IPS DF 4.7 (cell line): ENCODE measurements around the gene ZNF709.
"Not testable (repeated sequence)": the region's sequence is repeated elsewhere in the genome, so short reads cannot be mapped to it uniquely, and the experiment has no call there.

Source experiments
- DNase-seq: peaks from one replicate; pipeline ENCODE4 v3.0.0-alpha.2; 2013; ENCODE audit warnings: low spot score; ENCODE audit errors: extremely low read depth

ZNF709 gene

DNA sequence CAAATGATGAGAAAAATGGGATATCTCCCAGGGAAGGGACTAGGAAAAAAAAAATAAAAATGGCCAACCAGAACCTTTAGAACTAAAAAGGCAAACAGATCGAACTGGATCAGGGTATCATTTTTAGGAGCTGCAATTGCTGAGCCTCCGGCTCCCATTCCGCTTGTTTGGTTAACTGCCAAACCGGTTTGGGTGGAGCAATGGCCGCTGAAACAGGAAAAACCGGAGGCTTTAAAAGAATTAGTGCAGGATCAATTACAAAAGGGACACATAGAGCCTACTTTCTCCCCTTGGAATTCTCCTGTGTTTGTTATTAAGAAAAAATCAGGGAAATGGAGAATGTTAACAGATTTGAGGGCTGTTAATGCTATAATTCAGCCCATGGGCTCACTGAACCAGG is 31.1 kb downstream of the ZNF709 start:
- DNase-seq = no peak

DNA sequence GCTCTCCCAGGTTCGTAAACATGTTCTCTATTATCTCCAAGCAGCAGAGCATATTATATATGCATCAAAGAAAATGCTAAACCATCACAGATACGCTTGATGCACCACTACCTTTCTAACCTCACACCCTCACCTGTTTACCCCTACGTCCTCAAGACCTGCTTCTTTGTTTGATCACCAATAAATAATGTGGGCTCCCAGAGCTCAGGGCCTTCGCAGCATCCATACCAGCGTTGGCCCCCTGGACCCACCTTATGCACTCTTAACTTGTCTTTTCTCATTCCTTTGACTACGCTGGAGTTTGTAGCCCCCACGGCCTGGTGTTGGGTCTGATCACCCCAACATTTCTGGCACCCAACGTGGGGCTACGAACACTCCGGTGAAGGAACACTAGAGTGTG is 33.8 kb downstream of the ZNF709 start:
- DNase-seq = no peak

DNA sequence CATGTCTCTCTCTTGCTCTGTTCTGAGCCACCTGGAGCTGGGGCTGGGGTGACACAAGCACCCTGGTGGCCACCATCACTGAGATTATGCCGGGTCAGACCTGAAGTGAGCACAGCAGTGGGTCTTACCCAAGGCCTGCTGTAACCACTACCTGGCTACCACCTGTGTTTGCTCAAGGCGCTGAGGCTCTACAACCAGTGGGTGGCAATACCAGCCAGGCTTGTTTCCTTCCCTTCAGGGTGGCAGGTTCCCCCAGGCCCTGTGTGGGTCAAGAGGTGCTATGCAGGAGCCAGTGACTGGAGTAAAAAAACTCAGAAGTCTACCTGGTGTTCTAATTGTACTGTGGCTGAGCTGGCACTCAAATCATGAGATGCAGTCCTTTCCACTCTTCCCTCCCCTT is 35.8 kb downstream of the ZNF709 start:
- DNase-seq = no peak

DNA sequence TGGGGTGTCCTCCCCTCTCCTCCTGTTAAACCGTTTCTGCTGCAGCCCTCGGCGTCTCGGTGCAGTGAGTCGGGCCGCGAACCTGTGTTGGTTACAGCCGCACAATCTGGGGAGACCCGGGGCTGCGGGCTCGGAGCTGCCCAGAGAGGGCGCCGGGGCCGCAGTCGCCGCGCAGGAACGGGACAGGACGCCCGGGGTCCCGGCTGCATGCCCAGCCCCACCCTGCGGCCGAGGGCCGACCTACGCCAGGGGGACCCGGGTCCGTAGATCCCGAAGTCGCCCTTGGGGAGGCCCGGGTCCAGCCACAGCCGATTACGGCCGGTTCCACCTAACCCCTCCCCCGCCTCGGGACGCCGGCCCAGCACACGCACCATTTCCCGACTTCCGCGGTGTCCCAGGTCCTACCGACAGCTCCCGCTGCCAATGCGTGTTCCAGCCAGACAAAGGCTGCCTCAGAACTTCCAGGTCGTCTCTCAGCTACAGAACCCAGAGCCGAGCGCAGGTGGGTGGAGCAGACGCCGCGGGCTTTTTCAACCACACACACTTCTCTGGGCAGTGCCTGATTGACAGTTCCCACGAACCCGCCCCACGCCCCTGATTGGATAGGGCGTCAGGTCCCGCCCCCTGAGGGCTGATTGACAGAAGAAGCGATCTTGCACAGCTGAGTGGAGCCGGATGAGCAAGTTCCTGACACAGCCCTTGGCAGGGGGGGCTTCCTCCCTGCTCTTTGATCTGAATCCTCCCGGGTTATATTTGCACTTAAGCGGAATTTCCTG is 43.9 kb downstream of the ZNF709 start, which contains the start of gene ZNF443:
ZNF443 (minus strand) TSS at position 481 of the 776 bp plus-strand sequence; CDS start at position 374, 107 bp downstream.
- DNase-seq = peak; percentile 93

DNA sequence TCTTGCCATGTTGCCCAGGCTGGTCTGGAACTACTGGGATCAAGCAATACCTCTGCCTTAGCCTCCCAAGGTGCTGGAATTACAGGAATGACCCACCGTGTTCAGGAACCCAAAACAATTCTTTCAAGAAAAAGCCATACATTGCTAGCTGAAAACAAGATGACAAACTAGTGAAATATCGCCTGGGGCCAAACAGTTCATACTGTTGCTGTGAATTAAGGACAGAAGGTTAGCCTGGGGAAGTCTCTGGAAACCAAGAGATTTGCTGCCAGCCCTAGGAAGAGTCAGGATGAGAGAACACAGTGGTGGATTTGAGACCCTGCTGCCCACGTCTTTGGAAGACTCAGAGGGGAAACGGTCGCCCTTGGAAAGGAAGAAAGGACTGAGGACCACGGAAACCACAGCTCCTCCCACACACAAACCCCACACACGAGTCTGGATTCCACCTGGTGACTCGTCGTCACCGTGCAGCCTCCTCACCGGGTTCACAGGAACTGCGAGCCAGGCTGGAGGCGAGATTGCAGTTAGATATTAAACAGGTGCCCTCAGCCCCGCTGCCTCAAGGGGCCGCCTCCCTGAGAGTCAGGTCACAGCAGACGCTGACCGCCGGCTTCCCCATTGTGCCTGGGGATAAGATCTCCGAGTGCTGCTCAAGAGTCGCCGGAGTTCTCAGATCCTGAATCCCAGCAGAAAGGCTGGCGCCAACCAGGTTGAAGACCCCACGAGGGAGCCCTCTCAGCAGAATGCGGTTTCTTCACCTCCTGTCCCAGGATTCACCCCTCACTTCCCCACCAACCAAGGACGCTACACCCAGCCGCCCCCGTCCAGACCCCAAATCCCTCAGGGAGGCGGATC is 44.7 kb downstream of the ZNF709 start:
- not testable (repeated sequence) for DNase-seq

DNA sequence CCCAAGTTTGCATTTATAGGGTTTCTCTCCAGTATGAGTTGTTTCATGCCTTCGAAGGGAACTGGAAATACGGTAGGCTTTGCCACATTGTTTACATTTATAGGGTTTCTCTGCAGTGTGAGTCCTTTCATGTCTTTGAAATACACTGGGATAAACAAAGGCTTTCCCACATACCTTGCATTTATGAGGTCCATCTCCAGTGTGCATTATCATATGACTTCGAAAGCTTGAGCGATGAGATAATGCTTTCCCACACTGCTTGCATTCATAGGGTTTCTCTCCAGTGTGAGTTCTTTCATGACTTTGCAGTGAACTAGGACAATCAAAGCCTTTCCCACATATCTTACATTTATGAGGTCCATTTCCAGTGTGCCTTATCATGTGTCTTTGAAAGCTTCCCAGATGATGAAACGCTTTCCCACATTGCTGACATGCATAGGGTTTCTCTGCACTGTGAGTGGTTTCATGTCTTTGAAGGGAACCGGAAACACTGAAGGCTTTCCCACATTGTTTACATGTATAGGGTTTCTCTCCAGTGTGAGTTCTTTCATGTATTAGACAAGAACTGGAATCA is 53.8 kb downstream of the ZNF709 start:
- not testable (repeated sequence) for DNase-seq

DNA sequence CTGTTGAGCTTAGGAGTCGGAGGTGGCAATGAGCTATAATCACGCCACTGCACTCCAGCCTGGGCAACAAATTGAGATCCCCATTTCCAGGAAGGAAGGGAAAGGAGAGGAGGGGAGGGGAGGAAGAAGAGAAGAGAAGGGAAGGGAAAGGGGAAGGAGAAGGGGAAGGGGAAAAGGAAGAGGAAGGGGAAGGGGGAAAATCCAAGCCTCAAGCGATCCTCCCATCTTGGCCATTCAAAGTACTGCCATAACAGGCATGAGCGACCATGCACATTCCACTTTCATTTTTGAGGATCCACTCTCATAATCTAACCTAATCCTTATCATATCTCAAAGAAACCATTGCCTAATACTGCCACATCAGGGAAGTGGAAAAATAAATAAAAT is 58.7 kb downstream of the ZNF709 start:
- DNase-seq = no peak

DNA sequence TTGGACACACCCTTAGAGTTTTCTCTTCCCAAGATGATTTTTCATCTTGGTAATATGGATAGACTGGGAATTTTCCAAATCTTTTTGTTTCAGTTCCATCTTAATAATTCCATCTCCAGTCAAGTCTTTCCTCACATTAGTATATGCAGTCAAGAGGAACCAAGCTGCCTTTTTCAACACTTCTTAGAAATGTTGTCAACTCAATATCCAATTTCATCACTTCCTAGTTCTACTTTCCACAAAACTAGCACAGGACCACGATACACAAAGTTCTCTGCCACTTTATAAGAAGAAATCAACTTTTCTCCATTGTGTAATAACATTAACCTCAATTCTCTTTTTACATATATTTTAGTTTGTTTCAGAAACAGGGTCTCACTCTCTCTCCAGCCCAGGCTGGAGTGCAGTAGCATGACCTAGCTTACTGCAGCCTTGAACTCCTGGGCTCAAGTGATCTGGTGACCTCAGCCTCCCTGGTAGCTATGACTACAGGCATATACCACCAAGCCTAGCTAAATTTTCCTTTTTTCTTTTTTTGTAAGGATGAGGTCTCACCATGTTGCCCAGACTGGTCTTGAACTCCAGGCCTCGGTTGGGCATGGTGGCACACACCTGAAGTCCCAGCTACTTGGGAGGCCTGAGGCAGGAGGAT is 59.3 kb downstream of the ZNF709 start:
- no peak for DNase-seq

DNA sequence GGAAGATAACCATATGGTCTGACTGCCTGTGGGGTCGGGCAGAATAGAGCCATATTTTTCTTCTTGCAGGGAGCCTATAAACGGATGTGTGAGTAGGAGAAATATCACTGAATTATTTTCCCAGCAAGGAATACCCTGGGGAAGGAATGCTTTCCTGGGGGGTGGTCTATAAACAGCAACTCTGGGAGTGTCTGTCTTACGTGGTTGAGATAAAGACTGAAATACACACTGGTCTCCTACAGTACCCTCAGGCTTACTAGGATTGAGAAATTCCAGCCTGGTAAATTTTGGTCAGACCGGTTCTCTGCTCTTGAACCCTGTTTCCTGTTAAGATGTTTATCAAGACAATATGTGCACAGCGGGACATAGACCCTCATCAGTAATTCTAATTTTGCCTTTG is 67.3 kb downstream of the ZNF709 start:
- DNase-seq = not testable (repeated sequence)

DNA sequence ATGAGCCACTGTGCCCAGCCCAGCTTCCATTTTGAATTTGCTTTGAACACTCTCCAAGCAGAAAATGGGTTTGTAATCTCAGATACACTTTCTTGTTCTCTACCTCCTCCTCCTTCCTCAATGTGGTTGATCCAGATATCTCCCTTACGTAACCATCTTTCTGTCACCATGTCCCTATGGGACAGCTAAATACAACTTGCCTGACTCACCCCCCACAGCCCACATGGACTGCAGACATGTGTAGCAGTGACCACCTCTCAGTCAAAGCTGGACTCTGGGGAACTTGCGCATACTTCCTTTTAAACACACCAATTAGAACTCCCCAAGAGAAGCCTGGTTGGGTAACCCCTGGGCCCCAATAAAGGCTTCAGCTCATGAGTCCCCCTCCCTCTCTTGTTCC is 72.7 kb downstream of the ZNF709 start:
- DNase-seq = no peak
